Activated effector memory CD4-positive, alpha-beta T cell treated with Interleukin-2 at 50 U/mL for 16 hours (primary cell): ENCODE data around the gene ZBTB25.

Experiments used
- DNase-seq: peaks from one replicate; pipeline ENCODE4 v3.0.0-alpha.2; 2020

The ZBTB25 gene

GRCh38 chr14:64475585-64476273, 27.9 kb downstream of the ZBTB25 start:
- DNase-seq, result no peak

- DNase-seq, result no peak
These were observed 28.9 kb downstream of the ZBTB25 start for GRCh38 chr14:64474698-64475097.

GRCh38 chr14:64474041-64474440, 29.6 kb downstream of the ZBTB25 start:
- no peak for DNase-seq

- DNase-seq, result no peak
These were observed 35.2 kb downstream of the ZBTB25 start for GRCh38 chr14:64468451-64468850.

GRCh38 chr14:64467566-64467965, 36.1 kb downstream of the ZBTB25 start:
- DNase-seq, result no peak

GRCh38 chr14:64467101-64467500, 36.5 kb downstream of the ZBTB25 start:
- DNase-seq, result no peak

GRCh38 chr14:64465831-64466554, 37.6 kb downstream of the ZBTB25 start:
- DNase-seq, result no peak

- DNase-seq, result peak; percentile 52
These were observed 38.3 kb downstream of the ZBTB25 start, which contains the start of gene AKAP5 for GRCh38 chr14:64465191-64465822. Gene AKAP5 (plus strand): TSS chr14:64465499. CDS start chr14:64468395, 2,896 bp downstream.

GRCh38 chr14:64464651-64465050, 39.0 kb downstream of the ZBTB25 start:
- no peak for DNase-seq

GRCh38 chr14:64463873-64464272, 39.8 kb downstream of the ZBTB25 start:
- DNase-seq, result no peak

GRCh38 chr14:64463195-64463594, 40.4 kb downstream of the ZBTB25 start:
- no peak for DNase-seq

- no peak for DNase-seq
These were observed 42.4 kb downstream of the ZBTB25 start for GRCh38 chr14:64461221-64461620.

GRCh38 chr14:64459405-64460136, 44.1 kb downstream of the ZBTB25 start:
- DNase-seq, result no peak

- DNase-seq, result no peak
These were observed 49.0 kb downstream of the ZBTB25 start for GRCh38 chr14:64454671-64455070.

- DNase-seq, result no peak
These were observed 53.4 kb downstream of the ZBTB25 start for GRCh38 chr14:64450255-64450654.

GRCh38 chr14:64447876-64448670, 55.6 kb downstream of the ZBTB25 start:
- DNase-seq, result no peak

- no peak for DNase-seq
These were observed 58.4 kb downstream of the ZBTB25 start for GRCh38 chr14:64444984-64445845.

GRCh38 chr14:64444140-64444539, 59.5 kb downstream of the ZBTB25 start:
- DNase-seq, result no peak

GRCh38 chr14:64442300-64442988, 61.2 kb downstream of the ZBTB25 start:
- no peak for DNase-seq

- no peak for DNase-seq
These were observed 63.1 kb downstream of the ZBTB25 start for GRCh38 chr14:64440494-64440893.

- DNase-seq, result no peak
These were observed 64.5 kb downstream of the ZBTB25 start for GRCh38 chr14:64439141-64439540.
